Measurements from ENCODE around the gene MCUB.
A peak's percentile ranks its signal among the peaks of the same experiment; 100 is the strongest.

Gene MCUB

DNA sequence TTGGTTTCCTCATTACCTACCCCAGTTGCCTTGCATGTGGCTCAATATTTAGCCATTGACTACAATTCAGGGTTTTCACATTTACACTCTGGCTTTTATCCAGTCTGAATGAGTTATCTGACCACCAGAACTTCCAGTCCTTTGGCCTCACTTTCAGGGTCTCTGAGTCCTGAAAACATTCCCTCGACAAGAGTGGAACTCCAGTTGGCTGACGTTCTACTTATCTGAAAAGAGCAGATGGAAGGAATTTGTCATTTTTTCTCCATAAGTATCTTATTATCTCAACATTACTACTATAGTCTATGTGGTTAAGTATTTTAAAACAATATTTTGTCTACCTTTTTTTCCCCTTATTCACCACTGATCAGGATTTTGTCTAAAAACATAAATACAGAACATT is 148.4 kb downstream of the MCUB start:
- Histone ChIP-seq H3K36me3 (replicated peaks) (no peaks in the 10 kb centered on the region), H3K27me3 (replicated peaks) (no peaks in the 10 kb centered on the region), H3K4me3 (ENCODE audit: low read depth, low read length) (no peak overlapping the region), H3K27ac (no peak overlapping the region)
- TF ChIP-seq, protein P1, sequence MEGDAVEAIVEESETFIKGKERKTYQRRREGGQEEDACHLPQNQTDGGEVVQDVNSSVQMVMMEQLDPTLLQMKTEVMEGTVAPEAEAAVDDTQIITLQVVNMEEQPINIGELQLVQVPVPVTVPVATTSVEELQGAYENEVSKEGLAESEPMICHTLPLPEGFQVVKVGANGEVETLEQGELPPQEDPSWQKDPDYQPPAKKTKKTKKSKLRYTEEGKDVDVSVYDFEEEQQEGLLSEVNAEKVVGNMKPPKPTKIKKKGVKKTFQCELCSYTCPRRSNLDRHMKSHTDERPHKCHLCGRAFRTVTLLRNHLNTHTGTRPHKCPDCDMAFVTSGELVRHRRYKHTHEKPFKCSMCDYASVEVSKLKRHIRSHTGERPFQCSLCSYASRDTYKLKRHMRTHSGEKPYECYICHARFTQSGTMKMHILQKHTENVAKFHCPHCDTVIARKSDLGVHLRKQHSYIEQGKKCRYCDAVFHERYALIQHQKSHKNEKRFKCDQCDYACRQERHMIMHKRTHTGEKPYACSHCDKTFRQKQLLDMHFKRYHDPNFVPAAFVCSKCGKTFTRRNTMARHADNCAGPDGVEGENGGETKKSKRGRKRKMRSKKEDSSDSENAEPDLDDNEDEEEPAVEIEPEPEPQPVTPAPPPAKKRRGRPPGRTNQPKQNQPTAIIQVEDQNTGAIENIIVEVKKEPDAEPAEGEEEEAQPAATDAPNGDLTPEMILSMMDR (IDR thresholded peaks at IDR 0.05; ENCODE audit: low read depth, low read length, missing control alignments) = no peak
- in situ Hi-C loops (cut with HindIII; ENCODE audit: low pct_ligation_motif_present, low sequenced_read_pairs) = no loop called here
- DNase-seq = no peak

DNA sequence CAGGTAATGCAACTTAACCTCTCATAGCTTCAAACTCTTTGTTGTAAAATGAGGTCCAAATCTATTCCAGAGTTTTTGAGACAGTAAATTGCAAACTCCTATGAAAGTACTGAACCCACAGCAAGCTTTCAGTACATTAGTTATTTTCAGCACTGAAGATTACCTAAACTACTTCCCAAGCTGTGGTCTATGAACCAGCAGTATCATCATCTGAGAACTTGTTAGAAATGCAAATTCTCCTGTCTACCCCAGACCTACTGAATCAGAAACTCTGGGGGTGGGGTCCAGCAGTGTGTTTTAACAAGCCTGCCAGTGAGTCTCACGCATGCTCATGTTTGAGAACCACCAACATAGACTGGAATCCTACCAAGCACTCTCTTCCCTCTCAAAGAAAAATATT is 148.9 kb downstream of the MCUB start:
- in situ Hi-C loops (cut with HindIII; ENCODE audit: low pct_ligation_motif_present, low sequenced_read_pairs) = no loop called here
- Histone ChIP-seq H3K27me3 (replicated peaks) (no peaks in the 10 kb centered on the region), H3K36me3 (replicated peaks) (no peaks in the 10 kb centered on the region), H3K4me3 (ENCODE audit: low read depth, low read length) (no peak overlapping the region), H3K27ac (no peak overlapping the region)
- TF ChIP-seq, protein P1 (IDR thresholded peaks at IDR 0.05; ENCODE audit: low read depth, low read length, missing control alignments) = no peak
- no peak for DNase-seq

DNA sequence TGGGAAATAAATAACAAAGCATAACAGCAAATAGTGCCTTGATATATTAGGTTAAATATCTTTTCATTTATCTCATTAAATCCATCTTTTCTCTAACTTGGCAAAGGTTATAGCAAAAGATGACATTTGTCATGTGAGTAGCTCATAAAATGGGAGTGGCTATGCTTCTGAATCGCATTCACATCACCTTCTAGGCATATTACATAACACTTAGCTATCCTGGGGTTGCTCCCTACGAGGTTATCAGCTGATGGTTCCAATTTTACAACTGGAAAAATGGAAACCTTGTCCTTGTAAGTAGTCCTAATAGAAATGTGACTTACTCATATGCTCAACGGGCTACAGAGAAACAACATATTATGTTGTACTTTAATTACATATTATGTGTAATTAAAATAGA is 153.5 kb downstream of the MCUB start:
- H3K36me3 ChIP-seq (replicated peaks) = no peaks in the 10 kb centered on the region
- no peaks in the 10 kb centered on the region for H3K27me3 ChIP-seq (replicated peaks)
- in situ Hi-C loops (cut with HindIII; ENCODE audit: low pct_ligation_motif_present, low sequenced_read_pairs) = no loop called here
- DNase-seq = no peak
- TF ChIP-seq, protein P1 (IDR thresholded peaks at IDR 0.05; ENCODE audit: low read depth, low read length, missing control alignments) = no peak
- no peak overlapping the region for H3K4me3 ChIP-seq (ENCODE audit: low read depth, low read length)
- no peak overlapping the region for H3K27ac ChIP-seq

DNA sequence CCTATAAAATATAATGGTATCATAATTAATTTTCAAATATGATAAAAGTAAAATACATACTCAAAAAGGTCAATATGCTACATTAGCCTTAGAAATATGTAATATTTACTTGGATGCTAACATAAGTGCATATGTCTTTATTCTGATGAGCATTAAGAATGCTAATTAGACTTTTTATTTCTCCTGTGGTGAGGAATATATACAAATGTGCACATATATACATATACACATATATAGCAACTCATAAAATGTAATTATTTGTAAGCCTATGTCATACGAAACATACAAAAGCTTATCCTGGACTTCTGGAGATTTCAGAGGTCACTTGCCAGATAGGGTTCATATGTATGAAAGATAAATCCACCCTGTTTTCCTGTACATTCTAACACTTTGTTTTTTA is 158.7 kb downstream of the MCUB start:
- TF ChIP-seq, protein P1 (IDR thresholded peaks at IDR 0.05; ENCODE audit: low read depth, low read length, missing control alignments) = no peak
- in situ Hi-C loops (cut with HindIII; ENCODE audit: low pct_ligation_motif_present, low sequenced_read_pairs) = no loop called here
- H3K27ac ChIP-seq = no peak overlapping the region
- DNase-seq = no peak
- no peaks in the 10 kb centered on the region for H3K36me3 ChIP-seq (replicated peaks)
- H3K4me3 ChIP-seq (ENCODE audit: low read depth, low read length) = no peak overlapping the region
- no peaks in the 10 kb centered on the region for H3K27me3 ChIP-seq (replicated peaks)

DNA sequence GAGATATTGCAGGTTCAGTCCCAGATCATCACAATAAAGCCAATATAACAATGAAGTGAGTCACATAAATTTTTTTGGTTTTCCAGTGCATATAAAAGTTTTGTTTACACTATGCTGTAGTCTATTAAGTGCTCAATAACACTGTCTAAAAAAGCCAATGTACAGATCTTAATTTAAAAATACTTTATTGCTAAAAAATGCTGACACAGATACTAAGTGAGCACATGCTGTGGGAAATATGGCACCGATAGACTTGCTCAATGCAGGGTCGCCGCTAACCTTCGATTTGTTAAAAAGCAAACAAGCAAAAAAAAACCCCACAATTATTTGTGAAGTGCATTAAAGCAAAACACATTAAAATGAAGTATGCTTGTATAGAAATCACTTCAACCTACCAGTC is 159.6 kb downstream of the MCUB start:
- H3K27ac ChIP-seq = no peak overlapping the region
- no peak overlapping the region for H3K4me3 ChIP-seq (ENCODE audit: low read depth, low read length)
- in situ Hi-C loops (cut with HindIII; ENCODE audit: low pct_ligation_motif_present, low sequenced_read_pairs) = no loop called here
- no peaks in the 10 kb centered on the region for H3K27me3 ChIP-seq (replicated peaks)
- no peak for DNase-seq
- no peaks in the 10 kb centered on the region for H3K36me3 ChIP-seq (replicated peaks)
- TF ChIP-seq, protein P1 (IDR thresholded peaks at IDR 0.05; ENCODE audit: low read depth, low read length, missing control alignments) = no peak

DNA sequence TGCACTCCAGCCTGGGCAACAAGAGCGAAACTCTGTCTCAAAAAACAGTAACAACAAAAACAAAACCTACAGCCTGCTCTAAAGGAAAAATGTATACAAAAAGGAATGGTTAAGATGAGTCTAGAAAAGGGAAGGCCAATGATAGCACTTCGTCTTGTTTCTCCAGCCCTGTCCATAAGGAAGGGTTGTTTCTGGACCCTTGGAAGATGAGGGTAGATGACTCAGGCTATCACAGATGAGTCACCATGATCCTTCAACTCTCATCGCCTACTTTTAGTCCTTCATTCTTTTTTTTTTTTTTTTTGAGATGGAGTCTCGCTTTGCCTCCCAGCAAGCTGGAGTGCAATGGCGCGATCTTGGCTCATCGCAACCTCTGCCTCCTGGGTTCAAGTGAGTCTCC is 161.0 kb downstream of the MCUB start:
- in situ Hi-C loops (cut with HindIII; ENCODE audit: low pct_ligation_motif_present, low sequenced_read_pairs) = no loop called here
- Histone ChIP-seq H3K36me3 (replicated peaks) (no peaks in the 10 kb centered on the region), H3K27ac (no peak overlapping the region), H3K4me3 (ENCODE audit: low read depth, low read length) (no peak overlapping the region), H3K27me3 (replicated peaks) (no peaks in the 10 kb centered on the region)
- TF ChIP-seq, protein P1 (IDR thresholded peaks at IDR 0.05; ENCODE audit: low read depth, low read length, missing control alignments) = no peak
- DNase-seq = peak; percentile 49

All from brain microvascular endothelial cell (primary cell).